ENCODE data around the gene AKT1. TPM values are rescaled to one million over a fixed set of nuclear protein-coding genes. Genes with fewer than 3 reads are reported as not detected.

Gene AKT1
- total RNA-seq, 3 donors from 2014 or later = 91.9 to 119 (median 116) TPM

GRCh38 chr14:104786726-104787675 lies 8.5 kb downstream of the AKT1 start:
- intact Hi-C loops (cut with DNase I; ENCODE audit: low total_unique reads) = no loop called here
- Histone ChIP-seq H3K4me3 (no peak overlapping the region), H3K27ac (peak overlapping the region; percentile 54 to 73), H3K27me3 (no peaks in the 10 kb centered on the region), H3K4me1 (peaks cover 27 to 40% of the 10 kb centered on the region in 2 donors), H3K36me3 (no peaks in the 10 kb centered on the region), H3K9me3 (no peaks in the 10 kb centered on the region)
- TF ChIP-seq POLR2AphosphoS5 (IDR thresholded peaks at IDR 0.05) (no peak), POLR2A (IDR thresholded peaks at IDR 0.05) (no peak), CTCF (IDR thresholded peaks at IDR 0.05) (no peak)
- DNase-seq (ENCODE audit: low spot score in 2 of 2) = no peak

- TF ChIP-seq POLR2AphosphoS5 (IDR thresholded peaks at IDR 0.05) (no peak), CTCF (IDR thresholded peaks at IDR 0.05) (no peak), POLR2A (IDR thresholded peaks at IDR 0.05) (no peak)
- Histone ChIP-seq H3K36me3 (no peaks in the 10 kb centered on the region), H3K9me3 (no peaks in the 10 kb centered on the region), H3K4me1 (peaks cover 27 to 39% of the 10 kb centered on the region in 2 donors), H3K27ac (peak overlapping the region; percentile 54 to 73), H3K4me3 (no peak overlapping the region), H3K27me3 (no peaks in the 10 kb centered on the region)
- DNase-seq (ENCODE audit: low spot score in 2 of 2) = no peak
- intact Hi-C loops (cut with DNase I; ENCODE audit: low total_unique reads) = no loop called here
These were observed 9.4 kb downstream of the AKT1 start for GRCh38 chr14:104786091-104786586.

- no peaks in the 10 kb centered on the region for H3K27me3 ChIP-seq
- peaks cover 27 to 39% of the 10 kb centered on the region in 2 donors for H3K4me1 ChIP-seq
- no peak for TF ChIP-seq POLR2AphosphoS5 (IDR thresholded peaks at IDR 0.05)
- H3K4me3 ChIP-seq = no peak overlapping the region
- peak overlapping the region; percentile 54 to 73 for H3K27ac ChIP-seq
- intact Hi-C loops (cut with DNase I; ENCODE audit: low total_unique reads) = no loop called here
- no peaks in the 10 kb centered on the region for H3K36me3 ChIP-seq
- H3K9me3 ChIP-seq = no peaks in the 10 kb centered on the region
- DNase-seq (ENCODE audit: low spot score in 2 of 2) = no peak
These were observed 9.9 kb downstream of the AKT1 start for GRCh38 chr14:104785708-104786080.

GRCh38 chr14:104784846-104785707 lies 10.5 kb downstream of the AKT1 start:
- H3K36me3 ChIP-seq = no peaks in the 10 kb centered on the region
- H3K9me3 ChIP-seq = no peaks in the 10 kb centered on the region
- DNase-seq (ENCODE audit: low spot score in 2 of 2) = no peak
- TF ChIP-seq POLR2A (IDR thresholded peaks at IDR 0.05) = no peak
- TF ChIP-seq POLR2AphosphoS5 (IDR thresholded peaks at IDR 0.05) = no peak
- TF ChIP-seq CTCF (IDR thresholded peaks at IDR 0.05) = no peak
- intact Hi-C loops (cut with DNase I; ENCODE audit: low total_unique reads) = no loop called here
- peak overlapping the region; percentile 54 to 73 for H3K27ac ChIP-seq
- no peaks in the 10 kb centered on the region for H3K27me3 ChIP-seq
- peaks cover 27 to 37% of the 10 kb centered on the region in 2 donors for H3K4me1 ChIP-seq
- peak overlapping the region in 1 of 3 donors; percentile 25 for H3K4me3 ChIP-seq

- no peak overlapping the region for H3K4me3 ChIP-seq
- H3K36me3 ChIP-seq = no peaks in the 10 kb centered on the region
- no peaks in the 10 kb centered on the region for H3K27me3 ChIP-seq
- H3K4me1 ChIP-seq = peaks cover 27 to 33% of the 10 kb centered on the region in 2 donors
- no peak for TF ChIP-seq POLR2AphosphoS5 (IDR thresholded peaks at IDR 0.05)
- TF ChIP-seq CTCF (IDR thresholded peaks at IDR 0.05) = no peak
- TF ChIP-seq POLR2A (IDR thresholded peaks at IDR 0.05) = no peak
- H3K27ac ChIP-seq = peak overlapping the region; percentile 54 to 73
- DNase-seq (ENCODE audit: low spot score in 2 of 2) = no peak
- H3K9me3 ChIP-seq = no peaks in the 10 kb centered on the region
- intact Hi-C loops (cut with DNase I; ENCODE audit: low total_unique reads) = no loop called here
These were observed 11.4 kb downstream of the AKT1 start for GRCh38 chr14:104784218-104784568.
